ENCODE measurements around the gene NOP14. TPM values are rescaled to one million over a fixed set of nuclear protein-coding genes. Genes with fewer than 3 reads are reported as not detected.

Gene NOP14
- total RNA-seq, 1 donor from 2014 or later: 21.4 TPM

- intact Hi-C loops (cut with DNase I): loop anchor here (10.0 kb wide), 1 partner anchor 86 kb away; the partner anchor contains the start of gene ADD1
- H3K27ac ChIP-seq: peak overlapping the region; percentile 83
- H3K4me1 ChIP-seq: peaks cover 49% of the 10 kb centered on the region
- TF ChIP-seq CTCF (IDR thresholded peaks at IDR 0.05): peak; percentile 38
- DNase-seq: peak; percentile 93
- ATAC-seq: peak; percentile 64
- H3K4me3 ChIP-seq: peak overlapping the region; percentile 10
- no peaks in the 10 kb centered on the region for H3K9me3 ChIP-seq
- H3K36me3 ChIP-seq: peaks cover 49% of the 10 kb centered on the region
- no peaks in the 10 kb centered on the region for H3K27me3 ChIP-seq
Measured at GRCh38 chr4:2930758-2931511, 32.3 kb downstream of the NOP14 start.

GRCh38 chr4:2930135-2930757, 33.0 kb downstream of the NOP14 start:
- intact Hi-C loops (cut with DNase I): loop anchor here (10.0 kb wide), 1 partner anchor 85 kb away; the partner anchor contains the start of gene ADD1
- no peak for TF ChIP-seq CTCF (IDR thresholded peaks at IDR 0.05)
- H3K36me3 ChIP-seq: peaks cover 56% of the 10 kb centered on the region
- H3K4me3 ChIP-seq: no peak overlapping the region
- no peaks in the 10 kb centered on the region for H3K27me3 ChIP-seq
- peak; percentile 38 for ATAC-seq
- no peaks in the 10 kb centered on the region for H3K9me3 ChIP-seq
- H3K4me1 ChIP-seq: peaks cover 43% of the 10 kb centered on the region
- peak overlapping the region; percentile 83 for H3K27ac ChIP-seq
- DNase-seq: peak; percentile 65

- H3K27me3 ChIP-seq: no peaks in the 10 kb centered on the region
- intact Hi-C loops (cut with DNase I): loop anchor here (10.0 kb wide), 1 partner anchor 165 kb away; no protein-coding TSS in a partner anchor
- peaks cover 43% of the 10 kb centered on the region for H3K4me1 ChIP-seq
- no peaks in the 10 kb centered on the region for H3K9me3 ChIP-seq
- peak overlapping the region; percentile 83 for H3K27ac ChIP-seq
- no peak overlapping the region for H3K4me3 ChIP-seq
- no peak for TF ChIP-seq CTCF (IDR thresholded peaks at IDR 0.05)
- H3K36me3 ChIP-seq: peaks cover 64% of the 10 kb centered on the region
- DNase-seq: peak; percentile 63
- no peak for ATAC-seq
Measured at GRCh38 chr4:2929469-2929868, 33.7 kb downstream of the NOP14 start.

GRCh38 chr4:2928242-2929176, 34.7 kb downstream of the NOP14 start:
- DNase-seq (peak; percentile 67), ATAC-seq (peak; percentile 4)
- H3K9me3 ChIP-seq: no peaks in the 10 kb centered on the region
- no peak overlapping the region for H3K4me3 ChIP-seq
- H3K27me3 ChIP-seq: no peaks in the 10 kb centered on the region
- intact Hi-C loops (cut with DNase I): loop anchor here (10.0 kb wide), 1 partner anchor 164 kb away; no protein-coding TSS in a partner anchor
- peak overlapping the region; percentile 83 for H3K27ac ChIP-seq
- peaks cover 74% of the 10 kb centered on the region for H3K36me3 ChIP-seq
- H3K4me1 ChIP-seq: peaks cover 38% of the 10 kb centered on the region
- no peak for TF ChIP-seq CTCF (IDR thresholded peaks at IDR 0.05)

GRCh38 chr4:2927696-2928075, 35.5 kb downstream of the NOP14 start:
- DNase-seq (peak; percentile 8), ATAC-seq (no peak)
- no peaks in the 10 kb centered on the region for H3K27me3 ChIP-seq
- peaks cover 37% of the 10 kb centered on the region for H3K4me1 ChIP-seq
- intact Hi-C loops (cut with DNase I): loop anchor here (10.0 kb wide), 1 partner anchor 163 kb away; no protein-coding TSS in a partner anchor
- no peaks in the 10 kb centered on the region for H3K9me3 ChIP-seq
- no peak overlapping the region for H3K4me3 ChIP-seq
- peaks cover 82% of the 10 kb centered on the region for H3K36me3 ChIP-seq
- no peak for TF ChIP-seq CTCF (IDR thresholded peaks at IDR 0.05)
- H3K27ac ChIP-seq: no peak overlapping the region
